Measurements from ENCODE around the gene ADCY9. TPM values are rescaled to one million over a fixed set of nuclear protein-coding genes. Genes with fewer than 3 reads are reported as not detected.

ADCY9 gene
- total RNA-seq, 1 experiment from 2014 or later, result 9.8 TPM

DNA sequence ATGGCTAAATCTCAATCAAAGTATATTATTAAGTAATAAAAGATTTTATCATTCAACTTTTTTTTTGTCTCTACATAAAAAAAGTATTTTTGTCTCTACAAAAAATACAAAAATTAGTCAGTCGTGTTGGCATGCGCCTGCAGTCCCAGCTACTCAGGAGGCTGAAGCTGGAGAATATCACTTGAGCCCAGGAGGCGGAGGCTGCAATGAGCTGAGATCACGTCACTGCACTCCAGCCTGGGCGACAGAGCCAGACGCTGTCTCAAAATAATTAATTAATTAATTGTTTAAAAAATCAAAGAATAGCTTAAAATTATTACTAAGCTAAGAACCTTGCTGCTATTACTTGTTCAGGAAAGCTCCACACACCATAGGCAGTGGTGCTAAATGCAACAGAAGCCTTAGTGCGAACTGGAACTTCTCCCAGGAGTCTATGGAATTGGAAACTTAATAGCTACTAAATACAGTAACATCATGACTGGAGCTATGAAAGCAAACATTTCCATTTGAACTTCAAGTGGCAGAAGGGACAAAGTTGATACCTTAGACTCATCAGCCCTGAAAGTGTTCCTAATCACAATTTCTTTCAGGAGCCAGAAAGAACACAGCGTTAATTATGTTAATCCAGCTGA is 22.6 kb downstream of the ADCY9 start (continued):
- TF ChIP-seq, protein P1, sequence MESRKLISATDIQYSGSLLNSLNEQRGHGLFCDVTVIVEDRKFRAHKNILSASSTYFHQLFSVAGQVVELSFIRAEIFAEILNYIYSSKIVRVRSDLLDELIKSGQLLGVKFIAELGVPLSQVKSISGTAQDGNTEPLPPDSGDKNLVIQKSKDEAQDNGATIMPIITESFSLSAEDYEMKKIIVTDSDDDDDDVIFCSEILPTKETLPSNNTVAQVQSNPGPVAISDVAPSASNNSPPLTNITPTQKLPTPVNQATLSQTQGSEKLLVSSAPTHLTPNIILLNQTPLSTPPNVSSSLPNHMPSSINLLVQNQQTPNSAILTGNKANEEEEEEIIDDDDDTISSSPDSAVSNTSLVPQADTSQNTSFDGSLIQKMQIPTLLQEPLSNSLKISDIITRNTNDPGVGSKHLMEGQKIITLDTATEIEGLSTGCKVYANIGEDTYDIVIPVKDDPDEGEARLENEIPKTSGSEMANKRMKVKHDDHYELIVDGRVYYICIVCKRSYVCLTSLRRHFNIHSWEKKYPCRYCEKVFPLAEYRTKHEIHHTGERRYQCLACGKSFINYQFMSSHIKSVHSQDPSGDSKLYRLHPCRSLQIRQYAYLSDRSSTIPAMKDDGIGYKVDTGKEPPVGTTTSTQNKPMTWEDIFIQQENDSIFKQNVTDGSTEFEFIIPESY (IDR thresholded peaks at IDR 0.05; ENCODE audit: extremely low read depth, insufficient replicate concordance, low read length), result no peak
- TF ChIP-seq, protein P2, sequence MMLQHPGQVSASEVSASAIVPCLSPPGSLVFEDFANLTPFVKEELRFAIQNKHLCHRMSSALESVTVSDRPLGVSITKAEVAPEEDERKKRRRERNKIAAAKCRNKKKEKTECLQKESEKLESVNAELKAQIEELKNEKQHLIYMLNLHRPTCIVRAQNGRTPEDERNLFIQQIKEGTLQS (IDR thresholded peaks at IDR 0.05), result no peak
- TF ChIP-seq, protein P3, sequence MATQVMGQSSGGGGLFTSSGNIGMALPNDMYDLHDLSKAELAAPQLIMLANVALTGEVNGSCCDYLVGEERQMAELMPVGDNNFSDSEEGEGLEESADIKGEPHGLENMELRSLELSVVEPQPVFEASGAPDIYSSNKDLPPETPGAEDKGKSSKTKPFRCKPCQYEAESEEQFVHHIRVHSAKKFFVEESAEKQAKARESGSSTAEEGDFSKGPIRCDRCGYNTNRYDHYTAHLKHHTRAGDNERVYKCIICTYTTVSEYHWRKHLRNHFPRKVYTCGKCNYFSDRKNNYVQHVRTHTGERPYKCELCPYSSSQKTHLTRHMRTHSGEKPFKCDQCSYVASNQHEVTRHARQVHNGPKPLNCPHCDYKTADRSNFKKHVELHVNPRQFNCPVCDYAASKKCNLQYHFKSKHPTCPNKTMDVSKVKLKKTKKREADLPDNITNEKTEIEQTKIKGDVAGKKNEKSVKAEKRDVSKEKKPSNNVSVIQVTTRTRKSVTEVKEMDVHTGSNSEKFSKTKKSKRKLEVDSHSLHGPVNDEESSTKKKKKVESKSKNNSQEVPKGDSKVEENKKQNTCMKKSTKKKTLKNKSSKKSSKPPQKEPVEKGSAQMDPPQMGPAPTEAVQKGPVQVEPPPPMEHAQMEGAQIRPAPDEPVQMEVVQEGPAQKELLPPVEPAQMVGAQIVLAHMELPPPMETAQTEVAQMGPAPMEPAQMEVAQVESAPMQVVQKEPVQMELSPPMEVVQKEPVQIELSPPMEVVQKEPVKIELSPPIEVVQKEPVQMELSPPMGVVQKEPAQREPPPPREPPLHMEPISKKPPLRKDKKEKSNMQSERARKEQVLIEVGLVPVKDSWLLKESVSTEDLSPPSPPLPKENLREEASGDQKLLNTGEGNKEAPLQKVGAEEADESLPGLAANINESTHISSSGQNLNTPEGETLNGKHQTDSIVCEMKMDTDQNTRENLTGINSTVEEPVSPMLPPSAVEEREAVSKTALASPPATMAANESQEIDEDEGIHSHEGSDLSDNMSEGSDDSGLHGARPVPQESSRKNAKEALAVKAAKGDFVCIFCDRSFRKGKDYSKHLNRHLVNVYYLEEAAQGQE (IDR thresholded peaks at IDR 0.05; ENCODE audit: low read depth), result no peak
- TF ChIP-seq ZFX (IDR thresholded peaks at IDR 0.05) (no peak), SP1 (IDR thresholded peaks at IDR 0.05; ENCODE audit: low read depth) (no peak), SIN3A (IDR thresholded peaks at IDR 0.05; ENCODE audit: low read depth) (no peak), EZH2 (IDR thresholded peaks at IDR 0.05) (no peak), EGR1 (IDR thresholded peaks at IDR 0.05; ENCODE audit: low read depth) (no peak)
- TF ChIP-seq, protein P4, sequence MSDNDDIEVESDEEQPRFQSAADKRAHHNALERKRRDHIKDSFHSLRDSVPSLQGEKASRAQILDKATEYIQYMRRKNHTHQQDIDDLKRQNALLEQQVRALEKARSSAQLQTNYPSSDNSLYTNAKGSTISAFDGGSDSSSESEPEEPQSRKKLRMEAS (IDR thresholded peaks at IDR 0.05), result no peak

Data from HCT116 (cell line).